Measurements from ENCODE around the gene ZNF853. TPM values are rescaled to one million over a fixed set of nuclear protein-coding genes. Genes with fewer than 3 reads are reported as not detected.
"Not testable (repeated sequence)": the region's sequence is repeated elsewhere in the genome, so short reads cannot be mapped to it uniquely, and the experiment has no call there.

ZNF853 gene
- total and polyA plus RNA-seq, 2 donors (not counting 1 experiment from before 2014, with no cell fraction given), result 2.5 to 6.3 TPM

DNA sequence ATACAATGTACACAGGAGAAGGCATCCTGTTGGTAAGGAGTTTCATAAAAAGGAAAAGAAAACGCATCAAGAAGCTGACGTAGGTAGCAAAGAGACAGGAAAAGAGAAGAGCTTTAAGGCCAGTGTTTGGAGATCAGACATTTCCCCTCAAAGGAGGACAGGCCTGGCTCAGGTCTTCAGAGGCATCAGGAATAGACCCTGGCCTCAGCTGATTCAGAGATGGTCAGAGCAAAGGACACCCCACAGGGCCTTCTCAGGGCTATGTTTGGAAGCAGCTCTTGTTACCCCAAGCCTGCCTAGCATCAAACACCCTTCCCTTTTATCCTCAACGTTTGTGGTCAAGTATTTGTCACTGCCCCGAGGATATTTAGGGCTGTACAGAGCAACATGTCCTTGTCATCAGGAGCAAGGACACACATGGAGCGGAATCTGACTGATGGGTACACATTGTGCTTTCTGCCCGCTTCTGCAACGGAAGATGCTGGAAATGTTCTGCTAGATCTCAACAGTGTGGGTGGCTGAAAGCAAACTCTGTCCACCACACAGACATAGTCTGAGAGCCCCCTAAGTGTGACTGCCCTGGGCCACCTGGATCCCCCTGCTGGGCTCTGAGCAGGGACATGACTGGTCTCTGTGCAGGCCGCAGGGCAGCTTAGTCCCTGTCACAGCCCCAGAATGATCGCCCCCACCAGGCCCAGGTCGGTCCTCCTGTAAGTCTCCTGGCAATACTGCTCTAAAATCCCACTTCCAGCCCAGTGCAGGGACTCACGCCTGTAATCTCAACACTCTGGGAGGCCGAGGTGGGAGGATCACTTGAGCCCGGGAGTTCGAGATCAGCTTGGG lies 39.2 kb upstream of the ZNF853 start:
- H3K9ac ChIP-seq (ENCODE audit: low read length), result peak overlapping the region; percentile 48
- no peaks in the 10 kb centered on the region for H3K9me3 ChIP-seq (ENCODE audit: control extremely low read depth in 1 of 3, control insufficient read depth in 2 of 3, insufficient read depth in 1 of 3, low read length in 2 of 3)
- Mint-ChIP-seq H3K9me3 (ENCODE audit: insufficient read depth) (no peaks in the 10 kb centered on the region), H3K4me1 (peaks cover 22% of the 10 kb centered on the region), H3K27ac (peak overlapping the region; percentile 65), H3K4me3 (peak overlapping the region; percentile 70), H3K27me3 (peaks cover 5% of the 10 kb centered on the region)
- no peak for ATAC-seq (ENCODE audit: low read depth)
- peaks cover 0 to 9% of the 10 kb centered on the region in 2 experiments for H3K36me3 ChIP-seq (replicated peaks in 1 of 2; ENCODE audit: control extremely low read depth in 1 of 2, control insufficient read depth in 1 of 2, extremely low read depth in 1 of 2, insufficient read depth in 2 of 2, low read length in 1 of 2)
- H3K27ac ChIP-seq (ENCODE audit: low read length in 2 of 2), result peak overlapping the region; percentile 18 to 49
- TF ChIP-seq EZH2 (IDR thresholded peaks at IDR 0.05; ENCODE audit: borderline replicate concordance, insufficient read depth, low read depth, low read length, poor library complexity, severe bottlenecking) (no peak), CTCF (IDR thresholded peaks at IDR 0.05) (no peak)
- H3K4me1 ChIP-seq (ENCODE audit: control insufficient read depth in 2 of 2, insufficient read depth in 2 of 2, low read length in 2 of 2), result peaks cover 0 to 20% of the 10 kb centered on the region in 2 donors
- no peaks in the 10 kb centered on the region for H4K20me1 ChIP-seq (ENCODE audit: control insufficient read depth, insufficient read depth, low read length, poor library complexity, severe bottlenecking)
- intact Hi-C loops (cut with micrococcal nuclease), result loop anchor here (2.0 to 5.0 kb wide), 2 partner anchors 45 to 131 kb away; partner anchors contain the start of gene ZNF12
- no peak for DNase-seq
- CTCF ChIA-PET, result interaction anchor here (0.7 to 1.8 kb wide), 7 partner anchors 13 to 91 kb away, joined by 3 to 11 read pairs (median 4); partner anchors contain the start of gene INTS15
- peak overlapping the region; percentile 40 for H2AFZ ChIP-seq (ENCODE audit: insufficient read depth, low read depth, low read length, poor library complexity, severe bottlenecking)
- peaks cover 0 to 4% (median 0%) of the 10 kb centered on the region in 4 experiments for H3K27me3 ChIP-seq (replicated peaks in 1 of 4; ENCODE audit: control extremely low read depth in 1 of 4, control insufficient read depth in 3 of 4, insufficient read depth in 4 of 4, low read length in 3 of 4)
- peak overlapping the region in 4 of 5 experiments; percentile 74 to 78 (median 76) for H3K4me3 ChIP-seq (ENCODE audit: control extremely low read depth in 1 of 5, extremely low read depth in 1 of 5, insufficient read depth in 1 of 5, low read depth in 2 of 5, low read length in 4 of 5)
- 84% methylated on average over 7 of the region's 14 CpGs for WGBS (ENCODE audit: insufficient coverage)
- POLR2A ChIA-PET, result interaction anchor here (1.5 kb wide), 1 partner anchor 14 kb away, joined by 6 read pairs; no protein-coding TSS in a partner anchor
- no peaks in the 10 kb centered on the region for H3K79me2 ChIP-seq (ENCODE audit: control insufficient read depth, insufficient read depth, low read length)
- H3K4me2 ChIP-seq (replicated peaks; ENCODE audit: low read depth, low read length, poor library complexity, severe bottlenecking), result peak overlapping the region; percentile 92

- Histone ChIP-seq H3K27ac (ENCODE audit: low read length in 2 of 2) (peak overlapping the region; percentile 93 to 97), H3K36me3 (replicated peaks in 1 of 2; ENCODE audit: control extremely low read depth in 1 of 2, control insufficient read depth in 1 of 2, extremely low read depth in 1 of 2, insufficient read depth in 2 of 2, low read length in 1 of 2) (peaks cover 1 to 14% of the 10 kb centered on the region in 2 experiments), H3K4me1 (ENCODE audit: control insufficient read depth in 2 of 2, insufficient read depth in 2 of 2, low read length in 2 of 2) (peaks cover 0 to 27% of the 10 kb centered on the region in 2 donors), H3K9ac (ENCODE audit: low read length) (peak overlapping the region; percentile 85), H3K4me2 (replicated peaks; ENCODE audit: low read depth, low read length, poor library complexity, severe bottlenecking) (peak overlapping the region; percentile 92), H3K4me3 (ENCODE audit: control extremely low read depth in 1 of 5, extremely low read depth in 1 of 5, insufficient read depth in 1 of 5, low read depth in 2 of 5, low read length in 4 of 5) (peak overlapping the region in 4 of 5 experiments; percentile 74 to 78 (median 76)), H2AFZ (ENCODE audit: insufficient read depth, low read depth, low read length, poor library complexity, severe bottlenecking) (peak overlapping the region; percentile 79)
- ChIA-PET POLR2A (interaction anchor here (1.5 kb wide), 1 partner anchor 14 kb away, joined by 6 read pairs; no protein-coding TSS in a partner anchor), CTCF (interaction anchor here (1.0 to 1.3 kb wide), 2 partner anchors 11 to 59 kb away, joined by 3 read pairs; no protein-coding TSS in a partner anchor)
- peaks cover 28% of the 10 kb centered on the region for H3K4me1 Mint-ChIP-seq
- not testable (repeated sequence) for ATAC-seq (ENCODE audit: low read depth); H3K9me3 ChIP-seq (ENCODE audit: control extremely low read depth in 1 of 3, control insufficient read depth in 2 of 3, insufficient read depth in 1 of 3, low read length in 2 of 3); H4K20me1 ChIP-seq (ENCODE audit: control insufficient read depth, insufficient read depth, low read length, poor library complexity, severe bottlenecking); H3K27me3 ChIP-seq (replicated peaks in 1 of 4; ENCODE audit: control extremely low read depth in 1 of 4, control insufficient read depth in 3 of 4, insufficient read depth in 4 of 4, low read length in 3 of 4); H3K79me2 ChIP-seq (ENCODE audit: control insufficient read depth, insufficient read depth, low read length); H3K9me3 Mint-ChIP-seq (ENCODE audit: insufficient read depth); H3K27me3 Mint-ChIP-seq
- peak; percentile 49 for DNase-seq
- WGBS (ENCODE audit: insufficient coverage), result 4% methylated on average over 7 of the region's 14 CpGs
- H3K27ac Mint-ChIP-seq, result peak overlapping the region; percentile 94
- intact Hi-C loops (cut with micrococcal nuclease), result loop anchor here (1.0 to 5.0 kb wide), 4 partner anchors 13 to 130 kb away; partner anchors contain the start of genes INTS15, ZNF12 and ZNF316
- peak overlapping the region; percentile 90 for H3K4me3 Mint-ChIP-seq
Observed at GRCh38 chr7:6576867-6577368, 38.5 kb upstream of the ZNF853 start.

Data from B cell (primary cell).